Left colon (tissue), 2 donors: Measurements from ENCODE around the gene MPHOSPH9. TPM values are rescaled to one million over a fixed set of nuclear protein-coding genes. Genes with fewer than 3 reads are reported as not detected.
"Not testable (repeated sequence)": the region's sequence is repeated elsewhere in the genome, so short reads cannot be mapped to it uniquely, and the experiment has no call there.

Experiments
- ATAC-seq: fragments of 200-7000 bp; cut with Tn5 transposase; one replicate; pipeline ENCODE4 v1.9.1; 2020; ENCODE audit warnings: mild to moderate bottlenecking, moderate library complexity
- DNase-seq, 2 donors: peaks; one replicate each; pipeline ENCODE4 v3.0.0-alpha.2; 2020
- intact Hi-C, 2 donors: fragments of 100-400 bp; cut with DNase I in 1 of 2; cut with micrococcal nuclease in 1 of 2; formaldehyde crosslinking; loops; one replicate each; pipeline versions ENCODE4 v1.11.2 to v1.14.0; 2022; cut with DNase I, micrococcal nuclease
- total RNA-seq, 2 donors: library from RNA; stranded (reverse); fragmentation: NEBNext Ultra II Directional; extraction: Animal tissue kit (Norgen Biotek cat#: 25700); gene quantifications; one replicate each; pipeline ENCODE4 v1.2.1, GENCODE V29; 2021
- donor health status: DM: no; HTN: no; CAD: no.
- donor health status: DM: yes; HTN: yes; CAD: no.

The MPHOSPH9 gene
- total RNA-seq, 2 donors from 2014 or later, result 12.3 to 19.8 TPM

- DNase-seq, result no peak
- no peak for ATAC-seq
- intact Hi-C loops, result no loop called here
Measured at GRCh38 chr12:123261196-123261595, 28.3 kb upstream of the MPHOSPH9 start.

GRCh38 chr12:123260081-123260480, 27.1 kb upstream of the MPHOSPH9 start:
- intact Hi-C loops, result no loop called here

GRCh38 chr12:123258593-123258992, 25.7 kb upstream of the MPHOSPH9 start:
- intact Hi-C loops, result no loop called here
- DNase-seq (no peak), ATAC-seq (no peak)

More at GRCh38 chr12:123260081-123260480, 27.1 kb upstream of the MPHOSPH9 start:
- no peak for DNase-seq
- ATAC-seq, result no peak

- no peak for DNase-seq
- intact Hi-C loops, result no loop called here
- no peak for ATAC-seq
Measured at GRCh38 chr12:123254853-123255446, 22.0 kb upstream of the MPHOSPH9 start.

- ATAC-seq, result no peak
- no peak for DNase-seq
- intact Hi-C loops, result no loop called here
Measured at GRCh38 chr12:123253641-123254459, 20.9 kb upstream of the MPHOSPH9 start.

GRCh38 chr12:123252365-123252764, 19.4 kb upstream of the MPHOSPH9 start:
- intact Hi-C loops, ATAC-seq, DNase-seq: not testable (repeated sequence)

- intact Hi-C loops, result no loop called here
- ATAC-seq, result no peak
- DNase-seq, result no peak
Measured at GRCh38 chr12:123251403-123252076, 18.6 kb upstream of the MPHOSPH9 start.

- DNase-seq, result peak; percentile 92 to 95
- intact Hi-C loops, result no loop called here
- peak; percentile 87 for ATAC-seq
Measured at GRCh38 chr12:123250471-123251383, 17.8 kb upstream of the MPHOSPH9 start.

- intact Hi-C loops, ATAC-seq: not testable (repeated sequence)
- DNase-seq, result peak in 1 of 2 donors; percentile 16
Measured at GRCh38 chr12:123248996-123249741, 16.2 kb upstream of the MPHOSPH9 start.

GRCh38 chr12:123248129-123248528, 15.2 kb upstream of the MPHOSPH9 start:
- intact Hi-C loops, ATAC-seq, DNase-seq: not testable (repeated sequence)

- DNase-seq (no peak), ATAC-seq (no peak)
- intact Hi-C loops, result no loop called here
Measured at GRCh38 chr12:123245678-123246077, 12.7 kb upstream of the MPHOSPH9 start.

GRCh38 chr12:123243671-123244262, 10.8 kb upstream of the MPHOSPH9 start:
- ATAC-seq, result no peak
- no peak for DNase-seq
- intact Hi-C loops, result no loop called here

- intact Hi-C loops, result no loop called here
- DNase-seq (no peak), ATAC-seq (peak; percentile 27)
Measured at GRCh38 chr12:123242116-123242904, 9.4 kb upstream of the MPHOSPH9 start.

- intact Hi-C loops, result loop anchor here in 1 of 2 donors (10.0 kb wide), 2 partner anchors 194 to 254 kb away; partner anchors contain the start of gene ARL6IP4
- ATAC-seq, result no peak
- no peak for DNase-seq
Measured at GRCh38 chr12:123238961-123239360, 6.0 kb upstream of the MPHOSPH9 start.

GRCh38 chr12:123238330-123238682, 5.4 kb upstream of the MPHOSPH9 start:
- intact Hi-C loops, result loop anchor here in 1 of 2 donors (10.0 kb wide), 2 partner anchors 194 to 254 kb away; partner anchors contain the start of gene ARL6IP4
- DNase-seq (no peak), ATAC-seq (no peak)

GRCh38 chr12:123237646-123238329, 4.8 kb upstream of the MPHOSPH9 start:
- DNase-seq, result peak in 1 of 2 donors; percentile 82
- intact Hi-C loops, result loop anchor here in 1 of 2 donors (10.0 kb wide), 2 partner anchors 193 to 253 kb away; partner anchors contain the start of gene ARL6IP4
- ATAC-seq, result no peak
